Posterior cingulate gyrus (tissue), 11 donors: ENCODE data around the gene MZB1.
A peak's percentile ranks its signal among the peaks of the same experiment; 100 is the strongest.
"Not testable (repeated sequence)": the region's sequence is repeated elsewhere in the genome, so short reads cannot be mapped to it uniquely, and the experiment has no call there.

Experiments
- DNase-seq, 10 donors: peaks; one replicate each; pipeline versions ENCODE4 v3.0.0 to v3.0.0-alpha.2; 2020 to 2021; ENCODE audit warnings: mixed read lengths in 3 of 10
- intact Hi-C: fragments of 100-400 bp; cut with DNase I; formaldehyde crosslinking; loops from one replicate; pipeline ENCODE4 v1.15.1; 2023

Gene MZB1

DNA sequence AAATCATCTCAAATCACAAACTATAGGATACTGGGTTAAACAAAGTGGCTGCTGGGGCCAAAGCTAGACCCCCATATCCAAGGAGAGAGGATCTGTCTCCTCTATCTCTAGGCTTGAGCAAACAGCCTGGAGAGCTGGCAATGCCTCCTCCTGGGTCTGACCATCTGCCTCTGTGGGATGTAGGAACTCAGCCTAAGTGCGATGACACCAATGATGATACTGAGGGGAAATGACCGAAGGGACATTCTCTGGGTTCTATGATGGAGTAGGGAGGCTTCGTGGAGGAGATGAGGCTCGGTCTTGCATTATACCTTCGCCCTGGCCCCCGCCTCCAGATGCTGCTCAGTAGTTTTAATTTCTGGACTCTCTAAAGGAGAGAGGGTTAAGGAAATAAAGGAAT lies 23.4 kb upstream of the MZB1 start:
- intact Hi-C loops = no loop called here

DNA sequence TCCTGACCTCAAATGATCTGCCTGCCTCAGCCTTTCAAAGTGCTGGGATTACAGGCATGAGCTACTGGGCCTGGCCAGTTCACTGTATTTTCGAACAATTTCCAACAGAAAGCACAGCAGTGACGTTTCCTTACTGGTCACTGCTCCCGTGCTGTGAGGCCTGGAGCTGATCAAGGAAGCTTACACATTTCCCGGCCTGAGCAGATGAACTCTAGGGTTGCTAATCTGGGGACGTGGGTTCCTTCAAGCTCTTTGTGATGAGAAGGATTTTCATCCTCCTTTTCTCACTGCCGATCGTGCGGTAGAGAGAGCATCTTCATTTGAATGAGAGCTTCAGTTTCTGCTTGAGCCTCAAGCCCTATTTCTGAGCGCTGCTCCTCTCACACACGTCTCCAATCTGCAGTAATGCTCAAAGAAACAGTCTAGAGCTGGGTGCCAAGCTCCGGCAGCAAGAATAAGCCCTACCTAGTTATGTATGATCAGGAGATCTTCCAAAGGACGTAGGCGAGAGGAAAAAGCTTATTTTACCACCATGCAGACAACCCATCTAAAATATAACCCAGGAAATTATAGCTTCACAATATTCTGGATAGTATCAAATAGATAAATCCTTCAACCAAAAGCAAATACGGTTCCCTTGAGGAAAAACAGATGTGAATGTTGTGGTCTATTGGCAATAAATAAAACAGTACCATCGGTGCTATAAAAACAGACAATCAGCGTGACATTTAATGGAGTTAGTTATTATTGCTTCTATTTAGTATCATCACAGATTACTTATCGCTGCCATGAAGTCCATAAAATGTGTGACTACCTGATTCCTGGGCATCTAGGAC lies 21.5 kb upstream of the MZB1 start:
- peak in 5 of 10 donors; percentile 43 to 93 (median 50) for DNase-seq
- intact Hi-C loops = no loop called here

More for the DNA sequence above, 23.4 kb upstream of the MZB1 start:
- peak in 1 of 10 donors; percentile 34 for DNase-seq

DNA sequence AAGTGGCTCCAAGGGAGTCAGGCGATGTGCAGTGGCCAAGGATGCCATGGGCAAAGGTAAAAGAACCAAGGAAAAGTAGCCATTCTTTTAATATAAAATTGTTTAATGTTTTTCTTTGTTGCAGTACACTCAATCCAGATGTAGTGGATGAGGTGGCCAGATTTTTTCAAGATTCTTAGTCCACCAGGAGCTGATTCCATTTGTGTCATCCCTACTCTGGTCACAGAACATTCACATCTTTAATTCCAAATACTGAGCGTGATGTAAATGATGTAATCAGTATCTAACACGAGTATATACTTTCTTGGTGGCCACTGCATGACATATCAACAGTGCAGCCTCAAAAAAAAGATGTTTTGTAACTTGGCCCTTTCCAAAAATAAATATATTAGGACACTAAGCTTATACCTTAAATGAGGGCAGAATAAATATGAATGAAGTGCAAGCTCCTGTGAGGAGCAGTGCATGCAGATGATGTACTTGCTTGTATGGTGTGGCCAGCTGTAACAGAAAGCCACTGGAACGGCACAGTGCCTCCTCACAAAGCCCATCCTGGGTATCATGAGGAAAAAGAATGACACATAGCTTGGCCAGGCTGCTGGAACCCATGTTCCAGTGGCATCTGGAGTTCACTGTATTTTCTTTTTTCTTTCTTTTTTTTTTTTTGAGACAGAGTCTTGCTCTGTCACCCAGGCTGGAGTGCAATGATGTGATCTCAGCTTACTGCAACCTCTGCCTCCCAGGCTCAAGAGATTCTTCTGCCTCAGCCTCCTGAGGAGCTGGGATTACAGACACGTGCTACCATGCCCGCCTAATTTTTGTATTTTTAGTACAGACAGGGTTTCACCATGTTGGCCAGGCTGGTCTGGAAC lies 20.6 kb upstream of the MZB1 start:
- peak in 1 of 10 donors; percentile 56 for DNase-seq
- intact Hi-C loops = no loop called here

DNA sequence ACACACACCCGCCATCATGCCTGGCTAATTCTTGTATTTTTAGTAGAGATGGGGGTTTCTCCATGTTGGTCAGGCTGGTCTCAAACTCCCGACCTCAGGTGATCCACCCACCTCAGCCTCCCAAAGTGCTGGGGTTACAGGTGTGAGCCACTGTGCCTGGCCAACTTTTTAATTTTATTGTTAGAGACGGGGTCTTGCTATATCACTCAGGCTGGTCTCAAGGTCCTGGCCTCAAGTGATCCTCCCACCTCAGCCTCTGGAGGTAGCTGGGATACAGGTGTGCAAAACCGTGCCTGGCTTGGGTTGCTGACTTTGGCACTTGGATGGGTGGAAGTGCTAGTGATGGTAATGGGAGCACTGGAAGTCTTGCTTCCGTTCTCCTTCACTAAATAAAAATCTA lies 19.4 kb upstream of the MZB1 start:
- DNase-seq, intact Hi-C loops: not testable (repeated sequence)

DNA sequence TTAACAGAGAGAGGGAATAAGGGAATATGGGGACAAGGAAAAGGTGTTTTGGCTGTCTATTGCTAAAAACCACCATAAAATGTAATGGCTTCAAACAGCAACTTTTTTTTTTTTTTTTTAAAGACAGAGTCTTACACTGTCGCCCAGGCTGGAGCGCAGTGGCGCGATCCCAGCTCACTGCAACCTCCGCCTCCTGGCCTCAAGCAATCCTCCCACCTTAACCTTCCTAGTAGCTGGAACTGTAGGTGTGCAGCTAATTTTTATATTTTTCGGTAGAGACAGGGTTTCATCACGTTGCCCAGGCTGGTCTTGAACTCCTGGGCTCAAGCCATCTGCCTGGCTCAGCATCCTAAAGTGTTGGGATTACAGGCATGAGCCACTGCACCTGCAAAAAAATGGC lies 18.5 kb upstream of the MZB1 start:
- intact Hi-C loops = no loop called here
- DNase-seq = peak in 1 of 10 donors; percentile 18

DNA sequence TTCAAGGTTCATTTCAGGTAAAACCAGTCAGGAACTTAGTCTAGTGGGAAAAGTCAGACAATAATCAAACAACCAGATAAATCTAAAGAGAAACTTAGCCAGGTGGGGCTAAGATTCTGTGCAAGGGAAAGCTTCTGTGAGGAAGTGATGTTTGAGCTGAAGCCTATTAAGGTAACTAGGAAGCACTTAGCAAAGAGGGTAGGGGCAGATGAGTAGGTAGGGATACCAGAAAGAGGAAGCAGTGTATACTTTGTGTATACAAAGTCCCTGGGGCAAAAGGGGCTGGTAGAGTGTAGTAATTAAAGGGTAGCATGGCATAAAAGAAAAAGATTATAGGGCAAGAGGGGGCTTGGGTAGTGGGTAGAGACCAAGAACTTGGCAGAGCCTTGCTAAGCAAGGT lies 17.8 kb upstream of the MZB1 start:
- DNase-seq = no peak

DNA sequence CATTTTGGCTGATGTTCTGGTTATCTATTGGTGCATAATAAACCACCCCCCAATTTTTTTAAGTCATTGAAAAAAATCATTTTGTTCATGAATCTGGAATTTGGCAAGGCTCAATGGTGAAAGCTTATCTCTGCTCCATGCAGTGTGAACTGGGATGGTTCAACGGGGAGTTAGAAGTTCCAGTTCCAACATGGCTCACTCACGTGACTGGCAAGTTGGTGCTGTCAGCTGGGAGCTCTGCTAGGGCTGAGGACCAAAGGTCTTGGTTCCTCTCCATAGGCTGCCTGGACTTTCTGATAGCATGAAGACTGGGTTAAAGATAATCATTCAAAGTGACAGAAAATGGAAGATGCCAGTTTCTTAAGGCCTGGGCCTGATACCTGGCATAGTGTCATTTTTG lies 17.2 kb upstream of the MZB1 start:
- DNase-seq = peak in 1 of 10 donors; percentile 20
- intact Hi-C loops = no loop called here

More for the DNA sequence above, 17.8 kb upstream of the MZB1 start:
- intact Hi-C loops = no loop called here

DNA sequence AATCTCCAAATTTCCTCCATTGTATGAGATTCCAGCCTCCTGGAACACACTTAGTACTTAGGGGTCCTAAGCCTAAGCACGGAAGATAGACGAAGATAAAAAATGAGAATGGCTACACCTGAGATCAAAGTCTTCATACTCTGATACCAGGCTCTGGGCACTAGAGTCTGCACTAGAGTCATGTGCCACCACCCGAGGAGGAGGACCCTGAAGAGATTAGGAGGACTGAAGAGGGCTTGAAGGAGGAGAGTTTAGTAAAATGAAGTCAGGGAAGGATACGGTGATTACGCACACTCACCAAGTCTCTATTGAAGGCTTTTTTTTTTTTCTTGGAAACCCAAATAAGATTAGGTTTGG lies 14.7 kb upstream of the MZB1 start:
- peak in 1 of 10 donors; percentile 12 for DNase-seq
- intact Hi-C loops = no loop called here

DNA sequence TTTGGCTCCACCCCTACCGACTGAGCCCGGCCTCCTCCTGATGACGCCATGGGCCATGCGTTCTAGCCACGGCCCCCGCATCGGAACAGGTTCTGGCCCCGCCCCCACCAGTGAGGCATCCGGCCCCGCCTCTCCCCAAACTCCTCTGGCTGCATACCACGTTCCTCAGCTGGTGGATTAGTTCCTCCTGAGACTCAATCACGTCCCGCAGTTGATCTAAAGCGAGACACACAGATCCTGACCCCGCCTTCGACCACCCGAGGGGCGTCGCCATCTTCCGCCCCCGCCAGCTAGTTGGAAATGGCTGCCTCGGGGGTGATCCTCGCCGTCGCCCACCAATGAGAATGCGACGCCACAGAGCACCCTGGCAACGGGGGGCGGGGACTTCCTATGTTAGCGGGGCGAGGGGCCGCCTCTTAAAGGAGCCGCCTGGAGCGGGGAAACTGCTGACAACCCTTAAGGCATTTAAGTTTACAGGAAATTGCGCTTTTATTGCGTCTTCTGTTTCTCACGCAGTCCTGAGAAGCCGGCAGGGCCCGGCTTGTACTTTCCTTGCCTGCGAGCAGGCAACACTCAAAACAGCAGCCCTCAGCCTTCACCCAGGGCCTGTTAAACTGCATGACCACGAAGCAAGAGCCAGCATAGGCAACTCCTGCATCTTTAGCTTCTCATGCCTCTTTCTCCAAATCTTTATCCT lies 14.2 kb upstream of the MZB1 start, which contains the start of gene SPATA24:
Gene SPATA24, minus strand, starts transcription at position 303 of the 697 bp plus-strand sequence. Its CDS starts 29 bp downstream, at position 274.
- peak; percentile 94 to 100 (median 98) for DNase-seq
- intact Hi-C loops = loop anchor here (2.0 kb wide), 1 partner anchor 61 kb away; no protein-coding TSS in a partner anchor

DNA sequence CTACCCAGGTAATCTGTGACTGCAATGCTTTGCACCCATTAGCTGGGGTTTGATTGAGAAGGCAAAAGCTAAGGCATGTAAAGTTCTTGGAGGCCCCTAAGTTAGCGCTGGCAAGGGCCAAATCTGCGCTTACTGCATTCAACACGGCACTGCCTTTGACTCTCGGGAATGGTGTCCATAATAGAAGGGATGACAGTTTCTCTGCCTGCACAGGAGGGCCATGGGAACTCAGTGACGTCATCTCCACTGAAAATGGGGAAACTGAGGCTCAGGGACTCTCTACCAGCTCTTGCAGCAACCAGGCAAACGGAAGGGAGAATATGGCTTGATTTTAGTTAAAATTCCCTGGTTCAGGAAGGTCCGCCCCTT lies 13.7 kb upstream of the MZB1 start:
- intact Hi-C loops = loop anchor here (2.0 kb wide), 1 partner anchor 61 kb away; no protein-coding TSS in a partner anchor

DNA sequence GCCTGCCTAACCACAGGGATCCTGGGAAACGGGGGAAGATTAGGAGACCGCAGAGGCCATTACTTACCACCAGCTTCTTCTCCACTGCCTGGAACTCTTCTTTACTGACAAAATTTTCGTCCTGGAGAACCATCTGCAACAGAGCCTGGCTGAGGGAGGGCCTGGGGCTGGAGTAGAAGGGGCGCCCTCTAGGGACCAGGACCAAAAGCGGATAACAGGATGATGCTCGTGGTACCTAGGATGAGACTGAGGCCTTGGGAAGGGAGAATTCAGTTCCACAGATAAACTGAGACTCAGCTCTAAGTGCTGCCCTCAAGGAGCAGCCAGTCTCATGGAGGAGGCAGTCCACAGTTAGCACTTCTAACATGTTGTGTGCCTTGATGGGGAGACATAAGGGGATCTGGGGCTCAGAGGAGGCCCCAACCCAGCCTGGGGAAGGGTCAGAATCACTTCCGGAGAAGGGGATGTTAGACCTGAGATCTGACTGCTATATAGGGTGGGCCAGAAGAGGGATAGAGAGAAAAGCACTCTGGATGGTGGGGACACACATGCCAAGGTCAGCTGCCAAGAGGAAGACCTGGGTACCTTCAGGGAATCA lies 12.9 kb upstream of the MZB1 start:
- DNase-seq = peak in 2 of 10 donors; percentile 38 to 39
- intact Hi-C loops = loop anchor here (2.0 kb wide), 1 partner anchor 60 kb away; no protein-coding TSS in a partner anchor

More for the DNA sequence above, 13.7 kb upstream of the MZB1 start:
- no peak for DNase-seq

DNA sequence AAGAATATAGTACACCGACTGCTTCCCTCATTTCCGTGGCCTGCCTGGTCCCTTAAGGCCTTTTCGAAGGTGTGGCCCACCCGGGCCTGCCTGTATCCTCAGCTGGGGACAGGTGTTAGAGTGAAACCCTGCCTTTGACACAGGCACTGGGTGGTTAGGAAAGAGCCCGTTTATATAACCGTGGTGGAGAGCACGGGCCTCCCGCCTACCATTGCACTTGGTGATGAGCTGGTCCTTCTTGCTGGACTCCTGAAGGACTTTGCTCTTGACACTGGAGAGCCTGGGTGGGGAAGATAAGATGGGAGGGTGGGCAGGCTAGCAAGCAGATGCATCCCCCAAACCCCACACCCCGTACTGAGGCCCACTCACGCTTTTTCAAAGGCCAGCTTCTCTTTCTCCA lies 11.8 kb upstream of the MZB1 start:
- intact Hi-C loops = no loop called here
- peak in 1 of 10 donors; percentile 22 for DNase-seq

DNA sequence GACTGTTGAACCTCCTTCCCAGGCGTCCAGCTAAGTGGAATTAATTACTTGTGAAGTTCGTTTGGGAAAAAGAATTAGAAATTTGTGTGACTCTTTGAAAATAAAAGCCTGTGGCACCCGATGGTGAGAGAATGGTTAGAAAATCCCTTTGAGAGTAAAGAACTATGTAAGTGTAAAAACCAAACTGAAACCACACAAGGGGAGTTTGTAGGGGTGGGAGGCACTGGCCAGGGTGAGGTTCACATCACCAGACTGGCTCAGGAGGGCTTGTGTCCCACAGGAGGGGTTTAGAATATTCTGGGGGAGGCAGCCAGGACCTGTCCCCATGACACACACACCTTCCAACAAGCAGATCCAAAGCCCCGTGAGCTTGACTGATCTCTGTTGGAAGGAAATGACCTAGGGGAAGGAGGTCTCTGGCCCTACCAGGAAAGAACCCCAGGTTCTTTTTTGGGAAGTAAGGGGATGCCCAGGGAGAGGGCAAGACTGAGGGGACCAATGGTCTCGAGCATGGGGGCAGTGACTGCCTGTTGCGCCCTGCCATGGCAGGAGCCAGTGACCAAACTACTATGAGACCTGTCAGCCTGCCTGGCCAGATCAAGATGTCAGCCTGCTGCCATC lies 9.9 kb upstream of the MZB1 start:
- intact Hi-C loops = no loop called here

DNA sequence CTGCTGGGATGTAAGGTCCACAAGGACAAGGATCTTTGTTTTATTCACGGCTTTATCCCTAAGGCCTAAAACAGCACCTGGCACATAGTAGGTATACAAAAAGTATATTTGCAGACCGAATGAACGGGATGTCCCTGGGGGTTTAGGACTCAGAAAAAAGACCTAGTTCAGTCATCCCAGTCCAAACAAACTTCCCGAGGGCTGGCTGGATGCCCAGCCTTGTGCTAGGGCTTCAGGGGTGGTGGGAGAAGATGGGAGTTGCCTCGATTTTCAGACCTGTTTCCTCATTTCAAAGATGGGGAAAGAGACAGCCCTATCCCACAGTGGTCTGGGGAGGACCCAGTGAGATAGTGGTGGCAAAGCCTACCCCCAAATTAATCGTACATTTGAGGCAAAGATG lies 8.2 kb upstream of the MZB1 start:
- peak in 3 of 10 donors; percentile 7 to 53 (median 10) for DNase-seq
- intact Hi-C loops = no loop called here

More for the DNA sequence above, 9.9 kb upstream of the MZB1 start:
- DNase-seq = peak in 1 of 10 donors; percentile 29

DNA sequence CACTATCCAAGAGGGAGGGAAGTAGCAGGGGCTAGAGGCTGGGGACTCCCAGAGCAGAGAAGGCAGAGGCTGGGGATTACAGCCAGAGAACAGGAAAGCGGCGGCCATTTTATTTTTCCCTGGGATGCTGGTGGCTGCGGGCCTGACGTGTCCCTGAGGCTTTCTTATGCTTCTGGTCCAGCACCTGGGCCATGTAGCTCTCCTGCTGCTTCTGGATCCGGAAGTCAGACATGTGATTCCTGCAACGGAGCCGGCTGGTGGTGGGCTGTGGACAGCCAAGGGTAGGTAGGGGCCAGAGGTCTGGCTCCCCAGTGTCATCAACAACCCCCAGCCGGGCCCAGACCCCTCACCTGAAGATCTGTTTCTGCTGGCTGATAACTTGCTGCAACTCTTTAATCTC lies 7.0 kb upstream of the MZB1 start:
- intact Hi-C loops = no loop called here
- DNase-seq = peak in 3 of 10 donors; percentile 58 to 79 (median 66)

DNA sequence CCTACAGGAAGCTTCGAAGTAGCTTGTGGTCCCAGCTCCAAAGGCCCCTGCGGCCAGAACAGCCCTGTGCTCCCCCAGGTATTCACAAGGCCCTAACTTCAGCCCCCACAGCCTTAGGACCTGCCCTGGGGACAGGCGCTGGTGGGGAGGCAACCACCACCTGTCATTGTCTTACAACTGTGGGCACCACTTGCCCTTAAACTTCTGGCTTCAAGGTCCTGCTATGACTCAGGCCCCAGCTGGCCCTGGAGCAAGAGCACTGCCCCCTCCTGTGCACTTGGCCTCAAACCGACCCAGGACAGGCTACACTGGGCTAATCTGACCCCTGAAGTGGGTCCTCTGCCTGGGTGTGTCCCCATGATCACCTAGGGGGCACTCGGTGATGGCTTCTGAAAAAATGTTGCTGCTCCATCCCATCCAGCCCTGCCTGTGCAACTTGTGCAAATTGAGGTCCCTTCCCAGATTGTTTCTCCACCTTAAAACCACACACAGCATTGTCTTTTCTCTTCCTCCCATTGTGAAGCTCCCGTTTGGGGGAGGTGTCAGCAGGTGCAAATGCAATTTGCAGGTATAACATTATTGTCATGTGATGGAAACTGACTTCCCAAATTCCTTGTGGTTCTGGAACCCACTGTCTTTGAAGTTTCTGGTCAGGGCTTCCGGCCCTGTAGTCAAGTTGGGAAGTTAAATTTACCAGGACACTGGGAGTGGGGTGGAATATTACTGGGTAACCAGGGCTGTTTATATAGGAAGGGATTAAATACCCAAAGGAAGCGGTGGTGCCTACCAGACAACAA lies 6.3 kb upstream of the MZB1 start:
- DNase-seq = peak in 2 of 10 donors; percentile 19 to 43
- intact Hi-C loops = no loop called here

DNA sequence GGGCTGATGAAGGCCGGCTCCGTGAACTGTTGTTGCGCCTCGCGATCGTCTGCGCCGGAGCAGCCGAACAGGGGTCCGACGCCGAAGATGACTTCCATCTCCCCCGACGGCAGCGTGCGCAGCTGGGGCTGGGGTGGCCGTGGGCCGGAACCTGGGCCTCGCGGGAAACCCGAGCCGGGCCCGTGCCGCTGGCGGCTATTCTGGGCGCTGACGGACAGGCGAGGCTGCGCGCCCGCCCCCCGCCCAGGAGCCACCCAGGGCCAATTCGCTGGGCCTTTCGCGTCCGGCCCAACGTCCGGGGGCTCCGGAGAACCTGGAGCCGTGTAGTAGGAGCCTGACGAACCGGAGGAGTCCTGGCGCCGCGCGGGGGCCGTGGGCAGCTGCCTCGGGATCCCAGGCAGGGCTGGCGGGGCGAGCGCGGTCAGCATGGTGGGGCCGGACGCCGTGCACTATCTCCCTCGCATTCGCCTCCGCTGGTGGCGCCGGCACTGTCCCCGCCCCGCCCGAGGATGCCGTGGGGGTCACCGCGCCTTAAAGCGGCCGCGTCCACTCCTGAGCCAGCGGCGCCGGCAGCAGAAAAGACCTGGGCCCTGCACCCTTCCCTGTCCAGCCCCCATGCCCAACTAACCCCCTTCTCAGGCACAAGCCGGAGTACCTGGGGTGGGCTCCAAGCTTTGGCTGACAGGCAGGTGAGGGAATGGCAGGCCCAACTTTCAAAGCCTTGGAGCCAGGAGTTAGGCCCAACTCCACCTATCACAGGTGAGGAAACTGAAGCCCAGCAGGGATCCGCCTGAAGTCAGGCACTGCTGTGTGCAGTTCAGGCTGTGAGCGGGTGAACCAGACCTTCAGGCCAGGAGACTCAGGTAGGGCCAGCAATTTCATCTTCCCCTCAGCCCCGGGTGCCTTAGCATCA lies 5.2 kb upstream of the MZB1 start, which contains the start of gene PROB1:
Gene PROB1, minus strand, starts transcription at position 451 of the 913 bp plus-strand sequence. Its CDS starts 23 bp downstream, at position 428.
- intact Hi-C loops = no loop called here
- peak in 2 of 10 donors; percentile 68 to 83 for DNase-seq
